GM10847 (cell line): ENCODE data around the gene UBE2E1.

Experiments
- POLR2A ChIP-seq: IDR thresholded peaks from 2 replicates; pipeline ENCODE4 v1.6.1; 2011; ENCODE audit not compliant: insufficient read length; ENCODE audit errors: extremely low read depth

Gene UBE2E1

DNA sequence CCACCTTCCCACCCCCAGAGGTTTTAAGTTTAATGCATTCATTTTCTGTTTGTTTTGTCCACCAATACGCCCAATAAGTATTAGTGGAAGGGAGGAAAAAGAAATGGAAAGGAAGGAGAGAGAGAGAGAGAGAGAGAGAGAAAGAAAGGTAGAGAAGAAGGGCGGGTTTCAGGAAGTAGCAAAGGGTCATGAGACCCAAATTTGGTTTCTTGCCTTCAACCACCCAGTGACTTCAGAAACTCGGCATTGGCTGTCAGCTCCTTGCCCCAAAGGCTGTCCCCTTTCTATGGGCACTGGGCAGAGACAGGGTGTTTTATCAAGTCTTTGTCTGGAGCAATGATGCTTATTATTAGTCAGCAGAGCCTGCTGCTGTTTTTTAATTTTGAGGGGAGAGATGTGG, 125.8 kb downstream of the UBE2E1 start:
- TF ChIP-seq POLR2A = no peak

GRCh38 chr3:23932571-23932970, 126.8 kb downstream of the UBE2E1 start:
- TF ChIP-seq POLR2A = no peak

- no peak for TF ChIP-seq POLR2A
Measured at GRCh38 chr3:23934253-23934652, 128.5 kb downstream of the UBE2E1 start.

DNA sequence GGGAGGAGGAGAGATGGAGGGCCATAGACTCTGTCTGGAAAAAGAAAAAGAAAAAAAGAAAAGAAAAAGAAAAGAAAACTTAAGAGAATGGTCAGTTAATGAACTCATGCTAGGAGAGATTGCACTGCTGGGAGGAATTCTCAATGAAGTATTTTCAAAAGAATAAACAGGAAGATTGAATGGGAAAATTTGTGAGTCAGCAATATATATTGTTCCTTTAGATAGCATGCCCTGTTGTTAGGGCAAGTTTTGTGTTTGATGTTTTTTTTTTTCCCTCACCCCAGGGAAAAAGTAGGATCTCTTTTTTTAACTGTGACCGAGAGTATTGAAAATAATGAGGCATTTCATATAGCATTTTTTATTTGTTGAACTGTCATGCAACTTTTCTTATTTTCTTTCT, 131.5 kb downstream of the UBE2E1 start:
- TF ChIP-seq POLR2A = no peak

DNA sequence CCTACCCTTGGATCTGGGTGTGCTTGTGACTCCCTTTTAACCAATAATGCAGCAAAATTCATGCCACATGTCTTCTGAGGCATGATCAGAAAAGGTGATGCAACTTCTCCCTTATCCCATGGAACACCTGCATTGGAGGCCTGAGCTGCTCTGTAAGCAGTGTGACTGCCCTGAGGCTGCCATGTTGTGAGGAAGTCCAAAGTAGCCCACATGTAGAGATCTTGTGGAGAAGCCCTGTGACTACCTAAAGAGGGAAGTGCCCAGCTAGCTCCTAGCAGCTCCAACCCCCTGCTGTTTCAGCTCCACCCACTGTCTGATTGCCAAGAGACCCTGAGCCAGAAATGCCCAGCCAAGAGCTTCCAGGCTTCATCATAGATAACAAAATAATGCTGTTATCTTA, 132.9 kb downstream of the UBE2E1 start:
- no peak for TF ChIP-seq POLR2A

GRCh38 chr3:23940775-23941174, 135.0 kb downstream of the UBE2E1 start:
- no peak for TF ChIP-seq POLR2A
